Sigmoid colon (tissue), 7 donors: ENCODE results near the gene DIP2C. TPM values are rescaled to one million over a fixed set of nuclear protein-coding genes. Genes with fewer than 3 reads are reported as not detected.
A peak's percentile ranks its signal among the peaks of the same experiment; 100 is the strongest.

ENCODE experiments used
- DNase-seq: peaks from one replicate; pipeline ENCODE4 v3.0.0-alpha.2; 2019
- H3K27ac ChIP-seq, 4 donors: fragments of 200-600 bp; sonication (generic); one replicate each; pipeline ENCODE4 v1.5.1; 2016 to 2019; ENCODE audit warnings: mild to moderate bottlenecking in 1 of 4
- H3K27me3 ChIP-seq, 3 donors: fragments of 200-600 bp; sonication (generic); one replicate each; pipeline ENCODE4 v1.5.1; 2019; ENCODE audit warnings: mild to moderate bottlenecking in 1 of 3
- H3K36me3 ChIP-seq, 4 donors: fragments of 200-600 bp; sonication (generic); one replicate each; pipeline ENCODE4 v1.5.1; 2016 to 2019
- H3K4me1 ChIP-seq, 4 donors: fragments of 200-600 bp; sonication (generic); one replicate each; pipeline ENCODE4 v1.5.1; 2017 to 2019
- H3K4me3 ChIP-seq, 4 donors: fragments of 200-600 bp; sonication (generic); one replicate each; pipeline ENCODE4 v1.5.1; 2017 to 2019; ENCODE audit warnings: mild to moderate bottlenecking in 2 of 4, moderate library complexity in 1 of 4
- H3K9me3 ChIP-seq, 4 donors: fragments of 200-600 bp in 3 of 4; sonication (generic) in 3 of 4; one replicate each; pipeline versions ENCODE4 v1.5.1 to v1.6.1; 2013 to 2019
- EP300 ChIP-seq, 4 donors: sonication (generic); formaldehyde crosslinking; IDR thresholded peaks; one replicate each; pipeline ENCODE4 v1.6.1; 2017; ENCODE audit warnings: antibody characterized with exemption in 4 of 4
- POLR2A ChIP-seq, 2 donors: fragments of 450-650 bp; IDR thresholded peaks; one replicate each; pipeline ENCODE4 v1.6.1; 2016; ENCODE audit warnings: antibody characterized with exemption in 2 of 2, mild to moderate bottlenecking in 2 of 2, moderate library complexity in 2 of 2
- POLR2AphosphoS5 ChIP-seq, 4 donors: sonication (generic); formaldehyde crosslinking; IDR thresholded peaks; one replicate each; pipeline ENCODE4 v1.6.1; 2017; ENCODE audit warnings: antibody characterized with exemption in 4 of 4
- WGBS, 2 donors: extraction: QIAGEN DNeasy Blood & Tissue Kit; methylation state at CpG; one replicate each; pipeline ENCODE4 v1.1.7; 2013; 5-methylcytosine and 5-hydroxymethylcytosine counted together
- intact Hi-C: fragments of 100-400 bp; cut with DNase I; formaldehyde crosslinking; loops from one replicate; pipeline ENCODE4 v1.15.1; 2023
- polyA plus RNA-seq, 3 donors: library from polyadenylated mRNA; stranded (reverse); fragments of 200-250 nt; gene quantifications; one replicate each; pipeline ENCODE4 v1.2.3, GENCODE V29; 2013
- total RNA-seq, 4 donors: library from RNA; depleted of rRNA; stranded (reverse); fragments of >200 nt; gene quantifications; one replicate each; pipeline ENCODE4 v1.1.0, GENCODE V29; 2016
- TF ChIP-seq, protein P1 (sequence below), 4 experiments: fragments of 450-650 bp in 3 of 4; fragments of 200-600 bp in 1 of 4; IDR thresholded peaks; one replicate each; pipeline ENCODE4 v1.5.1; 2016 to 2019; ENCODE audit warnings: antibody characterized with exemption in 4 of 4, mild to moderate bottlenecking in 3 of 4, moderate library complexity in 2 of 4
- donor health status: healthy with polysubstance abuse.
- donor health status: Bipolar disorder and iron deficiency.
- donor health status: healthy.

DIP2C gene
- total and polyA plus RNA-seq, 7 donors: 1.8 to 67.9 (median 42.1) TPM

DNA sequence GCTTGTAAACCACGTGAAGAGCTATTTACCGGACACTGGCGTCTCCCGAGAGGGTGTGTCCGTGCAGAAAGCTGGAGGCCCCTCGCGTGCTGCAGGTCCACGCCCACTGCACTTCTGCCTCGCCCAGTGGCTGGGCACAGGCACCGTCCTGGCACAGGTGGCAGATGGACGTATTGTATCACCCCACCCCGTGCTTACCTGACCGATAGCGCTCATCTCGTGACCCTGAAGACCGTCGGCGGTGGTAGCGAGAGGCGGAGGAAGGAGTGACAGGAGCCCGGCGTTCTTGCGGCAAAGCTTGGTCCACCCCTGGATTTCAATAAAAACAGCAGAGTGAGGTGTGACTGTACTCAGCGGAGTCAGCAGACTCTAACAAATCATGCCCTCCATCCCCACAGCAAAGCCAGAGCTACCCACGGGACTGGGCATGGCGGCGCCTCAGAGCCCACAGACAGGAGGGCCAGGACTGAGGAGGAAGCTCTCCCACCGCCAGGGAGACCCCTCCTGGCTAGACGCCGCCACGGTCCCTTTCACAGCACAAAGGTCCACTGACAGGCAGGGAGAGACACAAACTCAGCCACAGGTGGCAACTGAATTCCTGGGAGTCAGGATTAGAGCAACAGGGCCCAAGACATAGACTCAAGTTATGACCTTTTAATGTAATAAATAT, 217.1 kb downstream of the DIP2C start:
- H3K27me3 ChIP-seq: no peaks in the 10 kb centered on the region
- H3K4me3 ChIP-seq: no peak overlapping the region
- DNase-seq: no peak
- intact Hi-C loops: no loop called here
- no peak for TF ChIP-seq EP300 (IDR thresholded peaks at IDR 0.05)
- no peak for TF ChIP-seq POLR2AphosphoS5 (IDR thresholded peaks at IDR 0.05)
- TF ChIP-seq, protein P1, sequence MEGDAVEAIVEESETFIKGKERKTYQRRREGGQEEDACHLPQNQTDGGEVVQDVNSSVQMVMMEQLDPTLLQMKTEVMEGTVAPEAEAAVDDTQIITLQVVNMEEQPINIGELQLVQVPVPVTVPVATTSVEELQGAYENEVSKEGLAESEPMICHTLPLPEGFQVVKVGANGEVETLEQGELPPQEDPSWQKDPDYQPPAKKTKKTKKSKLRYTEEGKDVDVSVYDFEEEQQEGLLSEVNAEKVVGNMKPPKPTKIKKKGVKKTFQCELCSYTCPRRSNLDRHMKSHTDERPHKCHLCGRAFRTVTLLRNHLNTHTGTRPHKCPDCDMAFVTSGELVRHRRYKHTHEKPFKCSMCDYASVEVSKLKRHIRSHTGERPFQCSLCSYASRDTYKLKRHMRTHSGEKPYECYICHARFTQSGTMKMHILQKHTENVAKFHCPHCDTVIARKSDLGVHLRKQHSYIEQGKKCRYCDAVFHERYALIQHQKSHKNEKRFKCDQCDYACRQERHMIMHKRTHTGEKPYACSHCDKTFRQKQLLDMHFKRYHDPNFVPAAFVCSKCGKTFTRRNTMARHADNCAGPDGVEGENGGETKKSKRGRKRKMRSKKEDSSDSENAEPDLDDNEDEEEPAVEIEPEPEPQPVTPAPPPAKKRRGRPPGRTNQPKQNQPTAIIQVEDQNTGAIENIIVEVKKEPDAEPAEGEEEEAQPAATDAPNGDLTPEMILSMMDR (IDR thresholded peaks at IDR 0.05): no peak
- no peak for TF ChIP-seq POLR2A (IDR thresholded peaks at IDR 0.05)
- peaks cover 0 to 44% (median 13%) of the 10 kb centered on the region in 4 donors for H3K36me3 ChIP-seq
- no peak overlapping the region for H3K27ac ChIP-seq
- peaks cover 0 to 8% (median 0%) of the 10 kb centered on the region in 4 donors for H3K4me1 ChIP-seq
- no peaks in the 10 kb centered on the region for H3K9me3 ChIP-seq
- WGBS, 2 donors: 67 to 89% methylated on average over 31 of the region's 31 CpGs

DNA sequence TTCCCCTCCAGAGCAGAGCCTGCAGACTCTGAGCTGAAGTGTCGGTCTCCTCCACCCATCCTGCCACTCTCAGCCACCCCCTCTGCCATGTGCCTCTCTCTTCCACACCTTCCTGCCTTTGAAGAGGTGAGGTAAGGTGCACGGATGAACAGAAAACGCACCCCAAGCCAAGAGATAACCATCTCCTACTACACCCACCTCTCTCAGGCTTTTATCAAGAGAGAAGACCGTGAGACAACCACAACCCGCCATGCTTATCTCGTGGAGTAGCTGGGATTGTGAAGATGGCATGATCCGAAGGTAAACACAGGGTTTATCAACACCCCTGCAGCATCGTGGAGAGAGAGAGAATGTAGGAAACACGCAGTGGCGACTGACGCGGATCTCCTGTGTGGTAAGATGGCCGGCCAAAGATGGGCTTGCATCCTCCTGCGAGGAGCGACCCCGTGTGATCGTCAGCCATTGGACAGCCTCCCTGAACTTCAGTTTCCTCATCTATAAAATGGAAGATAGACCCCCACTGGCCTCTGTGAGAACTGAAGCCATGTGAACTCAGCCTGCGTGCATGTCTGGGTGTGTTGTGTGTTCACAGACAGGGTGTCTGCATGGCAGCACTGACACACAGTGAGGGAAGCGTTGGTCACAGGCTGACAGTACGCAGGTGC, 219.0 kb downstream of the DIP2C start:
- Histone ChIP-seq H3K9me3 (no peaks in the 10 kb centered on the region), H3K36me3 (peaks cover 0 to 44% (median 13%) of the 10 kb centered on the region in 4 donors), H3K27me3 (no peaks in the 10 kb centered on the region), H3K4me1 (peaks cover 0 to 3% (median 0%) of the 10 kb centered on the region in 4 donors), H3K27ac (no peak overlapping the region), H3K4me3 (no peak overlapping the region)
- no peak for DNase-seq
- TF ChIP-seq POLR2A (IDR thresholded peaks at IDR 0.05) (no peak), EP300 (IDR thresholded peaks at IDR 0.05) (no peak), POLR2AphosphoS5 (IDR thresholded peaks at IDR 0.05) (no peak)
- TF ChIP-seq, protein P1 (IDR thresholded peaks at IDR 0.05): no peak
- intact Hi-C loops: no loop called here
- 83 to 90% methylated on average over 20 of the region's 20 CpGs for WGBS, 2 donors

DNA sequence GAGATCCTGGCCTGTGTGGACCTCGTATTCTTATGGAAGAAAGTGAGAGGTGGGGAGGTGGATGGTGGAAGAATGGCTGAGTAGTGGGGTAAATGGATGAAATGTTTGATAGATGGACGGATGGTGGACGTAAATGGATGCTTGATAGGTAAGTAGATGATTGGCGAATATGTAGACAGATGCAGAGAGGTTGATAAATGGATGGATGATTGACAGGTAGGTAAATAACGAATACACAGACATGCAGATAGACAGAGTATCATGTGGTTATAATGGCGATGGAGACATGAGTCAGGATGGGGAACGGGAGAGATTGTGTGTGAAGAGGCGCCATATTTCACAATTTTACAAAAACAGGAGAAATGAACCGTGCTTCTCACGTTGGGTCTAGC, 219.5 kb downstream of the DIP2C start:
- H3K9me3 ChIP-seq: no peaks in the 10 kb centered on the region
- TF ChIP-seq EP300 (IDR thresholded peaks at IDR 0.05) (no peak), POLR2AphosphoS5 (IDR thresholded peaks at IDR 0.05) (no peak), POLR2A (IDR thresholded peaks at IDR 0.05) (no peak)
- TF ChIP-seq, protein P1 (IDR thresholded peaks at IDR 0.05): no peak
- peaks cover 0 to 44% (median 13%) of the 10 kb centered on the region in 4 donors for H3K36me3 ChIP-seq
- no peak overlapping the region for H3K4me3 ChIP-seq
- no peaks in the 10 kb centered on the region for H3K4me1 ChIP-seq
- no peaks in the 10 kb centered on the region for H3K27me3 ChIP-seq
- 86 to 93% methylated on average over 10 of the region's 10 CpGs for WGBS, 2 donors
- intact Hi-C loops: no loop called here
- H3K27ac ChIP-seq: no peak overlapping the region
- DNase-seq: no peak

DNA sequence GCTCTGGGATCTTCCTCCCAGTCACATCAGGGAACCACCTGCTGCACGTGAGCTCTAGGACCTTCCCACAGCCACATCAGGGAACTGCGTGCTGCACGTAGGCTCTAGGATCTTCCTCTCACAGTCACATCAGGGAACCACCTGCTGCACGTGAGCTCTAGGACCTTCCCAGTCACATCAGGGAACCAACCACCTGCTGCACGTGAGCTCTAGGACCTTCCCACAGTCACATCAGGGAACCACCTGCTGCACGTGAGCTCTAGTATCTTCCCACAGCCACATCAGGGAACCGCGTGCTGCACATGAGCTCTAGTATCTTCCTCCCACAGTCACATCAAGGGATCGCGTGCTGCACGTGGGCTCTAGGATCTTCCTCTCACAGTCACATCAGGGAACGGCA, 229.7 kb downstream of the DIP2C start:
- Histone ChIP-seq H3K36me3 (no peaks in the 10 kb centered on the region), H3K9me3 (no peaks in the 10 kb centered on the region), H3K4me1 (peaks cover 0 to 39% (median 30%) of the 10 kb centered on the region in 4 donors), H3K27me3 (no peaks in the 10 kb centered on the region), H3K4me3 (no peak overlapping the region), H3K27ac (peak overlapping the region in 1 of 4 donors; percentile 83)
- TF ChIP-seq EP300 (IDR thresholded peaks at IDR 0.05) (no peak), POLR2A (IDR thresholded peaks at IDR 0.05) (no peak), POLR2AphosphoS5 (IDR thresholded peaks at IDR 0.05) (no peak)
- TF ChIP-seq, protein P1 (IDR thresholded peaks at IDR 0.05): no peak
- no peak for DNase-seq
- 96 to 97% methylated on average over 12 of the region's 12 CpGs for WGBS, 2 donors
- intact Hi-C loops: loop anchor here (5.0 kb wide), 1 partner anchor 33 kb away; no protein-coding TSS in a partner anchor
